OCI-LY7 (cell line): ENCODE measurements around the gene DCAF8.

Source experiments
- CTCF ChIP-seq: fragments of 200-600 bp; sonication (generic); conservative IDR thresholded peaks from 2 replicates; pipeline ENCODE4 v1.5.1; 2014; ENCODE audit warnings: mild to moderate bottlenecking, antibody characterized with exemption, low read length, moderate library complexity, mixed read lengths
- EZH2phosphoT487 ChIP-seq: fragments of 200-600 bp; sonication (generic); IDR thresholded peaks from 2 replicates; pipeline ENCODE4 v1.6.1; 2018; ENCODE audit warnings: low read depth, borderline replicate concordance, mild to moderate bottlenecking, mixed run types, antibody characterized with exemption, low read length, moderate library complexity, mixed read lengths

GRCh38 chr1:160307118-160307791 is 44.9 kb upstream of the DCAF8 start:
- no peak for TF ChIP-seq CTCF
- no peak for TF ChIP-seq EZH2phosphoT487
